K562 treated with DMSO at 1 percent for 12 hours (cell line): Measurements from ENCODE around the gene CD300LD. TPM values are rescaled to one million over a fixed set of nuclear protein-coding genes. Genes with fewer than 3 reads are reported as not detected.

ENCODE experiments used
- total RNA-seq: library from RNA; unstranded; fragments of 300-600 nt; gene quantifications from 2 replicates; pipeline ENCODE4 v1.2.3, GENCODE V29; 2022; ENCODE audit not compliant: insufficient read depth

Gene CD300LD
- not detected in 2 replicates for total RNA-seq

DNA sequence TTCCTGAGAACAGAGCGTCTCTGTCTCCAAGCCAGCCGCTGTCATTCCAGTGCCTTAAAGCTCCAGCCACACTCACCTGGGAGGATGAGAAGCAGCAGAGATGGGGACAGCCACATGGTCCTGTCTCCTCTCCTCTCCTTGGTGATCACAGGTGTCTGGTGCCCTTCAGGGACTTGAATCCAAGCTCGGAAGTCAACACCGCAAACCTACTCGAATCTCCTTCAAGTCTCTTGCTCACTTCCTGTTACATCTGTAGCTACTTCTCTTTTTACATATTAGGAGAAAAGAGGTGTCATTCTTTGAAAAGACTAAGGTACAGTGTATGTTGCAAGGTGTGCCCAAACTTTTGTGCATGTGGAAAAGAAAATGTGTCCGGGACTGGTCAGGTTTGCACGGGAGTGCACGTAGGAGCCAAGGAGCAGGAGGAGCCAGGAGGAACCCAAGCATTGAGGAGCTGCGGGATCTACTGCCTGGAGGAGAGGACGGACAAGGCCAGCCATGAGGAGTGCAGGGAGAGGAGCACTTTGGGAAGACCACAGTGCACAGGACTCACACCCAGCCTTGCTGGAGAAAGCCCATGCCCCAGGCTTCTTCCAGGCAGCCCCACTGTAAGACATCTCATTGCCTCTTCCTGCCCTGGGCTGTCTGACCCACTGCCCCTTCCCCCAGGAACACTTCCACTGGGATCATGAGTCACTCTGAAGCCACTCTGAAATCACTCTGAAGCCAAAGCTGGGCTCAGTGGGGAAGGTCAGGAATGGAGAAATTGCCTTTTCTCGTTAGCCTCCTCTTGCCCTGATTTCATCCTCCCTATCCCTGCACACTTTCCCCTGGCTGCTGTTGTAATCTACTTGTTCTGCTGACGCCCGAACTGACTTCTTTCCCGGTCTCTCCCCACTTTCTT lies at the start of gene CD300LD:
TSS of gene CD300LD (minus strand) at position 197 of the 904 bp plus-strand sequence. CDS start at position 116, 81 bp downstream.

DNA sequence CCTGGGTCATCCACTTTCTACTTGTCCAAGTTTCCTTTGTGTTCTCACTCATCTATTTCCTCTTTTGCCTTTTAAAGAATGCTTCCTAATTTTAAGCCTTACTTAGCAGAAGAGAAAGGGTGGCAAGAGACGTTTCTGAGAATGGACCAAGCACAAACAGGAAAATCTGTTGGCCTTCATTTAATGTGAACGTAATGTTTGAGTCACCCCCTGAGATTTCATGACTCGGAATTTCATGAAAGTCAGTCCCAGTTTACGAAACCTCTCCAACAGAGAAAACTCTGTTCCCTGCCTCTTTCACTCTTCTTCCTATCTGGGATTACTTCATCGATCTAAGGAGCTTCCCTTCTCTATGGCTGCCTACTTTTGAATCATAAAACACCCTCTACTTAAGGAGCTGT lies 31.6 kb upstream of the CD300LD start, which contains the start of gene CD300E:
TSS of gene CD300E (minus strand) at position 46 of the 401 bp plus-strand sequence. CDS start 117 bp downstream, outside the sequence.

DNA sequence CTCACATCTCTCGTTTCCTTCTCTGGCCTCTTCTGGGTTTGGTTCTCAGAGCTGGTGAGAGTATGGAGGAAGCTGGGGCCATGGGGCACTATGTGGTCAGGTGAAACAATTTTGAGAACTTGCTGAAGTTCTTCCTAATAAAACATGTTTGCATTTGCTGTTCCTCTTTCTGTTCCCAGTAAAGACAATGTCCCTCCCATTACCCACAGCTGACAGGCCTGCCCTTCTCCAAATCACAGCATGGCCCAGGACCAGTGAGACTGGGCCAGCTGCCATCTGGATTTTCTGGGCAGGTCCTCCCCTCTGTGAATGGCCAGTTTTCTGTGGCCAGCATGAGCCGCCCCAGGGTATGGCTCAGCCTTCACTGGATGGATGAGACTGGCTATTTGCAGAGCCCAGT lies 24.7 kb downstream of the CD300LD start, which contains the start of gene CD300H:
TSS of gene CD300H (minus strand) at position 113 of the 400 bp plus-strand sequence.

DNA sequence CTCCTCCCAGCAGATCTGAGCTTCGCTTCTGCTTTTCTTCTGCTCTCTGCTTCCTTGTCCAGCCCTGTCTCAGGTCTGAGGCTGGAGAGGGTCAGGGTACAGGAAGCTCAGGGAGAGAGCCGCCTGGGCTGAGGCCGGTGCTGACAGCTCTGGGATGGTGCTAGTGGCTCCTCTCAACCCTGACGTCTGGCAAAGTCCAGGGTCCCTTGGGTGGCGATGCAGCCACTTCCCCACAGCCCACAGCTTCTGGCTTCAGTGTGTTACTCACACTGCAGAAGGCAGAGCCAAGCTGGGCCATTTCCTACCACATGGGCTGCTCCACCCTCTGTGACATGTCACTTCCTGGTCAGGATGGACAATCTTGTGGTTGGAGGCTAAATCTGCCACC lies 46.2 kb downstream of the CD300LD start, which contains the start of gene CD300C:
TSS of gene CD300C (minus strand) at position 273 of the 388 bp plus-strand sequence. CDS start 333 bp downstream, outside the sequence.

DNA sequence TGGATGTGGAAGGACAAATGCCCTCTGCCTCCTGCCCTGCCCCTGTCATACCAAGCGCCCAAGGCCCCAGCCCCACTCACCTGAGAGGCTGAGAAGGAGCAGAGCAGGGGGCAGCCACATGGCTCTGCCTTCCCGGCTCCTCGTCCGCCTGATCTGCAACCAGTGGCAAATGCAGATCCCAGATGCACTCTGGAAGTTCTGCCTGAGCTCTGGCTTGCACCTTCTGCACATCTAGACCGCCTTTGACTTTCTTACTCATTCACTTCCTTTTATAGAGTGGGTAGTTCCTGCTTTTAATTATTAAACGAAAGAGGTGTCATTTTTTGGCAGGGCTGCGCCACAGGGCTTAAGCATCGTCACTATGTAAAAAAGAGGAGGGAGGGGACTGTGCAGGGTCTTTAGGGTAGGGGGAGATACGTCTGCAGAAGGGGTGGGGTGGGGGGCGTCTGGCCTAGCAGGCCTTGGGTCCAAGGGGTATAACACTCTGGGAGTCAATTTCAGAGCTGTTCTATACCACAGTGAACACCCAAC lies 60.8 kb downstream of the CD300LD start, which contains the start of gene CD300LB:
TSS of gene CD300LB (minus strand) at position 245 of the 531 bp plus-strand sequence. CDS start at position 120, 125 bp downstream.

Other genes with a start within 250 kb of the CD300LD start
- not detected in 2 replicates for gene BTBD17, start 230.4 kb downstream of the CD300LD start, total RNA-seq
- not detected in 2 replicates for gene GPR142, start 224.8 kb downstream of the CD300LD start, total RNA-seq
- gene GPRC5C, start 160.2 kb downstream of the CD300LD start, total RNA-seq = 10.6 and 16.3 TPM in 2 replicates
- gene CD300A, start 125.6 kb downstream of the CD300LD start, total RNA-seq = 2.2 and 3.8 TPM in 2 replicates
- gene CD300LB, start 60.8 kb downstream of the CD300LD start, total RNA-seq = not detected in 2 replicates
- not detected in 2 replicates for gene CD300C, start 46.2 kb downstream of the CD300LD start, total RNA-seq
- not detected in 2 replicates for gene CD300H, start 24.8 kb downstream of the CD300LD start, total RNA-seq
- gene CD300E, start 31.5 kb upstream of the CD300LD start, total RNA-seq = not detected in 2 replicates
- not detected in 2 replicates for gene CD300LF, start 120.6 kb upstream of the CD300LD start, total RNA-seq
- not detected in 2 replicates for gene RAB37, start 145.0 kb upstream of the CD300LD start, total RNA-seq
- gene NHERF1, start 156.3 kb upstream of the CD300LD start, total RNA-seq = 53.0 and 73.8 TPM in 2 replicates
- 22.2 and 29.1 TPM in 2 replicates for gene NAT9, start 184.1 kb upstream of the CD300LD start, total RNA-seq